22Rv1 (cell line): ENCODE measurements around the gene GPR157.

Experiments
- CTCF ChIP-seq: fragments of 450-650 bp; IDR thresholded peaks from 2 replicates; pipeline ENCODE4 v1.5.1; 2017; ENCODE audit warnings: mild to moderate bottlenecking
- ZFX ChIP-seq: fragments of 450-650 bp; IDR thresholded peaks from 2 replicates; pipeline ENCODE4 v1.6.1; 2017; ENCODE audit warnings: antibody characterized with exemption, borderline replicate concordance

GRCh38 chr1:9062021-9062471 lies 66.9 kb downstream of the GPR157 start:
- TF ChIP-seq CTCF (no peak), ZFX (no peak)
